Smooth muscle cell (in vitro differentiated cells): ENCODE measurements around the gene HS1BP3. TPM values are rescaled to one million over a fixed set of nuclear protein-coding genes. Genes with fewer than 3 reads are reported as not detected.

Source experiments
- DNase-seq: peaks from one replicate; lab custom pipeline; 2025; ENCODE audit not compliant: unreplicated experiment; lab: John Stamatoyannopoulos, UW
- H2AFZ ChIP-seq: fragments of 200-600 bp; sonication (generic); 2 replicates; pipeline ENCODE4 v1.6.0; 2016; ENCODE audit warnings: antibody characterized with exemption, low read depth, mild to moderate bottlenecking
- H3F3A ChIP-seq: fragments of 200-600 bp; sonication (generic); 2 replicates; pipeline ENCODE4 v1.6.0; 2017; ENCODE audit warnings: antibody characterized with exemption, low read depth
- H3K27ac ChIP-seq: fragments of 200-600 bp; sonication (generic); 2 replicates; pipeline ENCODE4 v1.5.1; 2016; ENCODE audit warnings: low read depth, mild to moderate bottlenecking
- H3K27me3 ChIP-seq: fragments of 200-600 bp; sonication (generic); 2 replicates; pipeline ENCODE4 v1.6.1; 2016; ENCODE audit warnings: low read depth, mild to moderate bottlenecking
- H3K36me3 ChIP-seq: fragments of 200-600 bp; sonication (generic); 2 replicates; pipeline ENCODE4 v1.5.1; 2016; ENCODE audit warnings: low read depth
- H3K4me1 ChIP-seq: fragments of 200-600 bp; sonication (generic); 2 replicates; pipeline ENCODE4 v1.5.1; 2016; ENCODE audit warnings: low read depth
- H3K4me2 ChIP-seq: fragments of 200-600 bp; sonication (generic); 2 replicates; pipeline ENCODE4 v1.6.0; 2016; ENCODE audit warnings: mild to moderate bottlenecking
- H3K4me3 ChIP-seq: fragments of 200-600 bp; sonication (generic); 2 replicates; pipeline ENCODE4 v1.5.1; 2016; ENCODE audit warnings: mild to moderate bottlenecking
- H3K79me2 ChIP-seq: fragments of 200-600 bp; sonication (generic); 2 replicates; pipeline ENCODE4 v1.6.0; 2016; ENCODE audit warnings: low read depth, mild to moderate bottlenecking
- H3K9ac ChIP-seq: fragments of 200-600 bp; sonication (generic); 2 replicates; pipeline ENCODE4 v1.6.0; 2016; ENCODE audit warnings: low read depth
- H3K9me3 ChIP-seq: fragments of 200-600 bp; sonication (generic); replicated peaks from 2 replicates; pipeline ENCODE4 v1.5.1; 2016; ENCODE audit warnings: low read depth
- H4K20me1 ChIP-seq: fragments of 200-600 bp; sonication (generic); 2 replicates; pipeline ENCODE4 v1.6.0; 2016; ENCODE audit warnings: low read depth
- CTCF ChIP-seq: fragments of 200-600 bp; sonication (generic); IDR thresholded peaks from 2 replicates; pipeline ENCODE4 v1.5.1; 2017; ENCODE audit warnings: borderline replicate concordance, mild to moderate bottlenecking, antibody characterized with exemption; ENCODE audit not compliant: insufficient read depth, poor library complexity, severe bottlenecking
- WGBS: methylation state at CpG from one replicate; pipeline ENCODE4 v1.1.7; 2016; ENCODE audit warnings: low lambda C conversion rate; 5-methylcytosine and 5-hydroxymethylcytosine counted together
- polyA plus RNA-seq: library from polyadenylated mRNA; unstranded; fragments of >200 nt; fragmentation: Nextera tagmentation; extraction: Ambion mirVana; gene quantifications from 2 replicates; pipeline ENCODE4 v1.2.1, GENCODE V29; 2016
- total RNA-seq: library from RNA; depleted of rRNA; stranded (reverse); fragments of >200 nt; gene quantifications from 2 replicates; pipeline ENCODE4 v1.2.3, GENCODE V29; 2014

Gene HS1BP3
- total and polyA plus RNA-seq, 2 experiments from 2014 or later, result 9.3 to 20.4 TPM

GRCh38 chr2:20672201-20672951 is 21.5 kb upstream of the HS1BP3 start:
- no peak overlapping the region for H2AFZ ChIP-seq

GRCh38 chr2:20671736-20672080 is 20.8 kb upstream of the HS1BP3 start:
- Histone ChIP-seq H3K9me3 (no peaks in the 10 kb centered on the region), H4K20me1 (no peaks in the 10 kb centered on the region), H3K27ac (no peak overlapping the region), H3F3A (no peaks in the 10 kb centered on the region), H3K79me2 (no peaks in the 10 kb centered on the region), H3K4me1 (peaks cover 17% of the 10 kb centered on the region), H2AFZ (no peak overlapping the region), H3K4me3 (no peak overlapping the region), H3K9ac (no peak overlapping the region), H3K4me2 (no peak overlapping the region), H3K27me3 (peaks cover 73% of the 10 kb centered on the region), H3K36me3 (no peaks in the 10 kb centered on the region)
- 16% methylated on average over 13 of the region's 13 CpGs for WGBS
- DNase-seq, result no peak
- no peak for TF ChIP-seq CTCF

More at GRCh38 chr2:20672201-20672951, 21.5 kb upstream of the HS1BP3 start:
- Histone ChIP-seq H3F3A (no peaks in the 10 kb centered on the region), H3K27ac (no peak overlapping the region), H3K36me3 (no peaks in the 10 kb centered on the region), H3K4me3 (no peak overlapping the region), H3K79me2 (no peaks in the 10 kb centered on the region), H4K20me1 (no peaks in the 10 kb centered on the region), H3K4me2 (no peak overlapping the region), H3K9me3 (no peaks in the 10 kb centered on the region), H3K4me1 (peaks cover 15% of the 10 kb centered on the region), H3K9ac (no peak overlapping the region), H3K27me3 (peaks cover 69% of the 10 kb centered on the region)
- no peak for TF ChIP-seq CTCF
- DNase-seq, result no peak
- 22% methylated on average over 17 of the region's 18 CpGs for WGBS

GRCh38 chr2:20671036-20671735 is 20.3 kb upstream of the HS1BP3 start:
- Histone ChIP-seq H3K36me3 (no peaks in the 10 kb centered on the region), H3K9ac (no peak overlapping the region), H3K27me3 (peaks cover 78% of the 10 kb centered on the region), H3K4me3 (no peak overlapping the region), H3K4me1 (peaks cover 18% of the 10 kb centered on the region), H4K20me1 (no peaks in the 10 kb centered on the region), H2AFZ (no peak overlapping the region), H3K27ac (no peak overlapping the region), H3K79me2 (no peaks in the 10 kb centered on the region), H3F3A (no peaks in the 10 kb centered on the region), H3K9me3 (no peaks in the 10 kb centered on the region), H3K4me2 (peak overlapping the region; percentile 26)
- TF ChIP-seq CTCF, result no peak
- 10% methylated on average over 58 of the region's 60 CpGs for WGBS
- DNase-seq, result no peak
